ENCODE measurements around the gene PDE4C. TPM values are rescaled to one million over a fixed set of nuclear protein-coding genes. Genes with fewer than 3 reads are reported as not detected.

Gene PDE4C
- total RNA-seq, 2 experiments from 2014 or later: not detected

GRCh38 chr19:18232540-18233223, 6.4 kb upstream of the PDE4C start:
- peaks cover 77% of the 10 kb centered on the region for H3K27me3 Mint-ChIP-seq
- peaks cover 14% of the 10 kb centered on the region for H3K4me1 Mint-ChIP-seq
- no peak for DNase-seq
- no peak overlapping the region for H3K27ac Mint-ChIP-seq
- peaks cover 6% of the 10 kb centered on the region for H3K9me3 Mint-ChIP-seq
- no peak overlapping the region for H3K4me3 Mint-ChIP-seq
- peaks cover 3% of the 10 kb centered on the region for H3K36me3 Mint-ChIP-seq

DNA sequence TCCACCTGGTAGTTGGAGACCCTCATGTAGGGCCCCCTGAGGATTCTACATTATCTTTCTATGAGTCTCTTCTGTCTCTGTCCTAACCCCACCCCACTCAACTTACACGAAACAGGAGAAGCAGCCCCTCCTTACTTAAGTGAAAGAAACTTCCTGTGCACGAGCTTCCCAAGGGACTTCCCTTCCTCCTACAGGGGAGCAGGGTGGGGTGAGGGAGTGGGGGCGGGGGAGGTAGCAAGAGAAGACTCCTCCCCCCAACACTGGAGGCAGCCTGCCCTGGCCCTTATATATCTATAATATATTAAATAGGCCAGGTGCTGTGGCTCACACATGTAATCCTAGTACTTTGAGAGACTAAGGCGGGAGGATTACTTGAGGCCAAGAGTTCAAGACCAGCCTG, 5.5 kb upstream of the PDE4C start:
- H3K4me3 Mint-ChIP-seq: no peak overlapping the region
- no peak overlapping the region for H3K27ac Mint-ChIP-seq
- peaks cover 6% of the 10 kb centered on the region for H3K9me3 Mint-ChIP-seq
- peaks cover 14% of the 10 kb centered on the region for H3K4me1 Mint-ChIP-seq
- peaks cover 85% of the 10 kb centered on the region for H3K27me3 Mint-ChIP-seq
- peaks cover 3% of the 10 kb centered on the region for H3K36me3 Mint-ChIP-seq
- DNase-seq: no peak

DNA sequence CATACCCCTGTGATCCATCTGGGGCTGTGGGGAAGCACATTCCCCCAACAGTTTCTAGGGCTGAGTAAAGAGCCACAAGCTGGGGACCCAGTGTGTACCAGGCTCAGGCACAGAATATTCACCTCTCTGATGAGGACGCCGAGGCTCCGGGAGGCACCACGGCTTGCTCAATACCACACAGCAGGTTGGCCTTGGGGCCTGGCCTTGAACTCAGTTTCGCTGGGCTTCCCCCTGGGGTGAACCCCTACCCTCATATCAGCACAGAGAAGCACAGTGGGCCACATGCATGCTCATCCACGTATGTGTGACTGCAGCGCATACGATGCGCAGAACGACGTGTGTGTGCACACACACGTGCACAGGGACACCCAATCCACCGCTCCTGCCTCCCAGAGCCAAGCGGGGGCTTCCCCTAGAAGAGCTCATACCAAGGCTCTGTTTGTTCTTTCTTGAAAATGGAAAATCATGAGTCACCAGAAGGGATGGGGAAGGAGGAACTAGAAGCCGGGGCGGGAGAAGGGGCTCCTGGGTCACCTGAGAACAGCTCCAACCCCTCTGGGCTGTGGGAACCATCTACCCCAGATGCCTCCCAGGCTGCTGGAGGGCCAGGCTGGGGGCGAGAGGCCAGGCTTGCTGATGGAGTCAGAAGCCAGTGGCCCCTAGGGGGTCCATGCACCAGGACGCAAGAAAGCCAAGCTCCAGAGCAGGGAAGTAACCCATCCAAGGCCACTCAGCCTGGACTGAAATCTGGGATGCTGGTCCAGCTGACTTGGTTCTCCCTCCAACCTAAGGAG, 4.9 kb upstream of the PDE4C start:
- H3K27ac Mint-ChIP-seq: no peak overlapping the region
- H3K36me3 Mint-ChIP-seq: peaks cover 3% of the 10 kb centered on the region
- no peak overlapping the region for H3K4me3 Mint-ChIP-seq
- peaks cover 83% of the 10 kb centered on the region for H3K27me3 Mint-ChIP-seq
- peaks cover 14% of the 10 kb centered on the region for H3K4me1 Mint-ChIP-seq
- DNase-seq: no peak
- H3K9me3 Mint-ChIP-seq: peaks cover 6% of the 10 kb centered on the region

GRCh38 chr19:18229915-18230314, 3.7 kb upstream of the PDE4C start:
- no peak overlapping the region for H3K4me3 Mint-ChIP-seq
- H3K27me3 Mint-ChIP-seq: peaks cover 85% of the 10 kb centered on the region

DNA sequence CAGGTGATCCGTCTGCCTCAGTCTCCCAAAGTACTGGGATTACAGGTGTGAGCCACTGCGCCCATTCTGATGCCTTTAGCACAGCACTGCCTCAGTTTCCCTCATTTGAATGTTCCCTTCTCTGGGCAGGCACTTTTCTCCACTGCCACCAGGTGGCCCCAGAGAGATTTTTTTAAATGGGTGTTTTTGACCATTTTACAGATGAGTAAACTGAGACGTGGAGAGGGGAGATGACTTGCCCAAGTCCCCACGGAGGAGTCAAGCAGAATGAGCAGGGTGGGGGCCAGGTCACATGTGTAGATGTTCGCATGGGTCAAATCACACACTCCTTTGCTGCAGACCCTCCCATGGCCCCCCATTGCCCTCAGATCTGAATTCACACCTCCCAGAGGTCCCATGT, 3.2 kb upstream of the PDE4C start:
- peaks cover 6% of the 10 kb centered on the region for H3K9me3 Mint-ChIP-seq
- peaks cover 26% of the 10 kb centered on the region for H3K4me1 Mint-ChIP-seq

More at GRCh38 chr19:18229915-18230314, 3.7 kb upstream of the PDE4C start:
- peaks cover 6% of the 10 kb centered on the region for H3K9me3 Mint-ChIP-seq
- peaks cover 3% of the 10 kb centered on the region for H3K36me3 Mint-ChIP-seq
- no peak overlapping the region for H3K27ac Mint-ChIP-seq
- peaks cover 22% of the 10 kb centered on the region for H3K4me1 Mint-ChIP-seq
- DNase-seq: no peak

GRCh38 chr19:18227781-18228271, 1.6 kb upstream of the PDE4C start:
- Mint-ChIP-seq H3K9me3 (peaks cover 2% of the 10 kb centered on the region), H3K36me3 (no peaks in the 10 kb centered on the region), H3K27ac (no peak overlapping the region), H3K27me3 (peaks cover 86% of the 10 kb centered on the region), H3K4me1 (peaks cover 29% of the 10 kb centered on the region), H3K4me3 (no peak overlapping the region)
- no peak for DNase-seq

More for the DNA sequence above, 3.2 kb upstream of the PDE4C start:
- Mint-ChIP-seq H3K36me3 (peaks cover 3% of the 10 kb centered on the region), H3K27ac (no peak overlapping the region), H3K4me3 (no peak overlapping the region), H3K27me3 (peaks cover 85% of the 10 kb centered on the region)
- no peak for DNase-seq

DNA sequence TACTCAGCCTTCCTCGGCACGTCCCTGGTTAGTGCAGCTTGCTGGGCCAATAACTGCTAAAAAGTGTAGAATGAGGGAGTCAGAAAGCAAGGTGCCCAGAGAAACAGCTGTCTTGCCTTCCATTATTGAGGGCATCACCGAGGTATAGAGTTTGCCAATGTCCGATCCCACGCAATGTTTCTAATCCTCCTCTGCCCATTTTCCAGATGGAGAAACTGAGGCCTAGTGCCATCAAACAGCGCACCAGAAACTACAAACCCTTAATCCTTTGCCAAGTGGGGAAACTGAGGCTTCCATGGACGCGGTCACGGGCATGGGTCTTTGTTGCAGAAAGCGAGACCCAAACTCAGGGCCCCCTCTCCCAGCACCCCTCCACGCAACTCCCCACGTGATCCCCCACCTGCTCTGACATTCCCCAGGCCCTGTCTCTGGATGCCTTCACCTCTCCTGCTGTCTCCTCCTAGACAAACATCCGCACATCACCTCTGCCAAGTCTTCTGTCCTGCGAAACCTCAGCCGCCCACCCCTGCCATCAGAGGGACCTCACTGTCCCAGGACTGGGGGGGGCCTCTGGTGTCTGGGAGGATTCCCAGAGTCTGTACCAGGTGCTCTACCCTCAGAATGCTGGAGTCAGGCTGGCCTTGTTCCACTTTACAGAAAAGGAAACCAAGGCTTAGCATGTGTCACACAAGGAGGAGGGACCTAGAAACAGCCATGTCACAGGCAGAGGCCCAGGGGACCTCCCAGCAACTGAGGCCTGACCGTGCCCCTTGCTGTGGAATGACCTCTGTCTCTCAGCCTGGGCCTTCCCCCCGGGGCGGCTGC, 930 bp upstream of the PDE4C start:
- no peaks in the 10 kb centered on the region for H3K9me3 Mint-ChIP-seq
- no peak overlapping the region for H3K27ac Mint-ChIP-seq
- H3K4me3 Mint-ChIP-seq: no peak overlapping the region
- no peaks in the 10 kb centered on the region for H3K36me3 Mint-ChIP-seq
- peaks cover 24% of the 10 kb centered on the region for H3K4me1 Mint-ChIP-seq
- no peak for DNase-seq
- H3K27me3 Mint-ChIP-seq: peaks cover 85% of the 10 kb centered on the region

- H3K4me1 Mint-ChIP-seq: peaks cover 15% of the 10 kb centered on the region
- no peak for DNase-seq
- no peak overlapping the region for H3K27ac Mint-ChIP-seq
- no peaks in the 10 kb centered on the region for H3K9me3 Mint-ChIP-seq
- peaks cover 87% of the 10 kb centered on the region for H3K27me3 Mint-ChIP-seq
- H3K4me3 Mint-ChIP-seq: no peak overlapping the region
- no peaks in the 10 kb centered on the region for H3K36me3 Mint-ChIP-seq
Measured at GRCh38 chr19:18225355-18225701, 910 bp downstream of the PDE4C start.

DNA sequence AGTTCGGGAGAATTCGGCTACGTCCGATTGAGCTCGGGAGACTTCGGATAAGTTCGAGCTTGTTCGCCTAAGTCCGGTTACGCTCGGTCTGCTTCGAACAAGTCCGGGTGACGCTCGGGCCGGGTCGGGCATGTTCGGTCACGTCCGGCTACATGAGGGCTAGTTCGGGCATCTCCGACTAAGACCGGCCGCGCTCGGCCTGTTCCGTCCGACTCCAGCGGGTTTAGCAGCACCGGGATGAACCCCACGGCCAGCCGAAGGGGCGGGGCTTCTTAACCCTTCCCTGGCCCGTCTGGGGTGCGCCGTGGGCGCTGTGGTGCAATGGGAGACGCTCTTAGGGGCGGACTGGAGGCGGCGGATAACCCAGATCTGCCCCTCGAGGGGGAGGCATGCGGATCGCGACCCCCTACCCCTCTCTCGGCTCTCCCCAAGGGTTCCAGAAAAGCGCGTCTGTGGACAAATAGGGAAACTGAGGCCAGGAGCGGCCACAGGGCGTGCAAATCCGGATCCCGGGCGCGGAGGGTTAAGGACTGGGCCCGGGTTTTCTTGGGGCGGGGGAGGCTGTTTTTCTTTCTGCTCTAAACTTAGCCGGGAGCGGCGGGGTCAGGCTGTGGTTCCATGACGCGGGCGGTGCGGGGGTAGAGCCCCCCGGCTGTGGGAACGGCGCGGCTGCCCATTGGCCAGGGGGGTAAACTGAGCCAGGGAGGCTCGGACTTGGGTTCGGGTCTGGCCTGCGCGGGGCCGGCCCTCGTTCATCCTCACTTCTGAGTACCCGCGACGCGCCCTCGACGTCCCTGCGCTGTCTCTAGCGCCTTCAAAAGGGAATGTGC, 1.5 kb downstream of the PDE4C start:
- peaks cover 15% of the 10 kb centered on the region for H3K4me1 Mint-ChIP-seq
- H3K27ac Mint-ChIP-seq: no peak overlapping the region
- H3K4me3 Mint-ChIP-seq: peak overlapping the region; percentile 79
- DNase-seq: peak; percentile 93
- no peaks in the 10 kb centered on the region for H3K9me3 Mint-ChIP-seq
- H3K27me3 Mint-ChIP-seq: peaks cover 85% of the 10 kb centered on the region
- H3K36me3 Mint-ChIP-seq: no peaks in the 10 kb centered on the region

- no peak overlapping the region for H3K27ac Mint-ChIP-seq
- H3K36me3 Mint-ChIP-seq: no peaks in the 10 kb centered on the region
- H3K9me3 Mint-ChIP-seq: no peaks in the 10 kb centered on the region
- H3K27me3 Mint-ChIP-seq: peaks cover 80% of the 10 kb centered on the region
- H3K4me3 Mint-ChIP-seq: peak overlapping the region; percentile 79
- peaks cover 15% of the 10 kb centered on the region for H3K4me1 Mint-ChIP-seq
- peak; percentile 54 for DNase-seq
Measured at GRCh38 chr19:18223860-18224524, 2.2 kb downstream of the PDE4C start.

DNA sequence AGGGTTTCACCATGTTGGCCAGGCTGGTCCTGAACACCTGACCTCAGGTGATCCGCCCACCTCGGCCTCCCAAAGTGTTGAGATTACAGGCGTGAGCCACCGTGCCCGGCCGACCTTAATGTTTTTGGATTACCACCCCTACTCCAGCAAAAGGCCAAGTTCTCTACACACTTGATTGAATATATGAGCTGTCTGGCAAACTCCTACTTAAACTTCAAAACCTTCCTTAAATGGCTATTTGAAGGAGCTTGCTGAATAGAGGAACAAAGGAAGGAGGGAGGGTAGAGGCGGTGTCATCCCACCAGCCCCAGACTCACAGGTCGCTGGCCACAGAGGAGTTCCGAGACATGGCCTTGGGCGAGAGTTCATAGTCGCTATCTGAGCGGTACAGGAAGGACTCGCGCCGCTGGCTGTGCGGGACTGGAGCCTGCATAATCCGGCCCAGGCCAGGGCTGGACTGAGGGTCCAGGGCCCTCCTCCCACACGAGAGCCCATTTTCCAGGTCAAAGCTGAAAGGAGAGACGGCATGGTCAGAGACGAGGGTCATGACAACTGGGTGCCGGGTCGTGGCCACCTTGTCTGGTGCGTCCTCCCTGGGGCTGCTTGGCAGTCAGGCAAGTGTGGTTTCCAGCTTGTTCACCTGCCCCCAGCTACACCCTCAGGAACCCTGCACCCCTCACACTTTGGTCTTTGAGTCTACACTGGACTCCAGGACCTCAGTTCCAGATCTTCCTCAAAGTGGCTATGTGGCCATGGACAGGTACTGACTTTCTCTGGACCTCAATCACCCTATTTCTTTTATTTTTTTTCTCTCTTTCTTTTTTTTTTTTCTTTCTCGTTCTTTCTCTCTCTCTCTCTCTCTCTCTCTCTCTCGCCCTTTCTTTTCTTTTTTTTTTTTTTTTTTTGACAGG, 4.2 kb downstream of the PDE4C start:
- Mint-ChIP-seq H3K4me3 (no peak overlapping the region), H3K9me3 (no peaks in the 10 kb centered on the region), H3K4me1 (peaks cover 15% of the 10 kb centered on the region), H3K36me3 (no peaks in the 10 kb centered on the region), H3K27ac (no peak overlapping the region), H3K27me3 (peaks cover 68% of the 10 kb centered on the region)
- no peak for DNase-seq

GRCh38 chr19:18220632-18221275, 5.5 kb downstream of the PDE4C start:
- Mint-ChIP-seq H3K4me1 (peaks cover 13% of the 10 kb centered on the region), H3K27me3 (peaks cover 57% of the 10 kb centered on the region), H3K4me3 (no peak overlapping the region), H3K9me3 (no peaks in the 10 kb centered on the region), H3K27ac (no peak overlapping the region), H3K36me3 (no peaks in the 10 kb centered on the region)
- DNase-seq: no peak

All from activated naive CD8-positive, alpha-beta T cell treated with anti-CD3 and anti-CD28 coated beads for 36 hours (primary cell).